Cardiac muscle cell (in vitro differentiated cells and primary cell): ENCODE data around the gene CHD6. TPM values are rescaled to one million over a fixed set of nuclear protein-coding genes. Genes with fewer than 3 reads are reported as not detected.
A peak's percentile ranks its signal among the peaks of the same experiment; 100 is the strongest.

ENCODE experiments used
- DNase-seq, 2 donors: peaks; one replicate each; pipeline versions ENCODE4 v3.0.0 to v3.0.0-alpha.2; 2010 to 2017; ENCODE audit warnings: low read depth in 1 of 2, low spot score in 1 of 2
- H3K27ac ChIP-seq: fragments of 200-600 bp; sonication (generic); 2 replicates; pipeline ENCODE4 v1.5.1; 2016
- H3K27me3 ChIP-seq: fragments of 200-600 bp; sonication (generic); 2 replicates; pipeline ENCODE4 v1.6.0; 2016; ENCODE audit warnings: control low read depth
- H3K36me3 ChIP-seq: fragments of 200-600 bp; sonication (generic); 2 replicates; pipeline ENCODE4 v1.5.1; 2016; ENCODE audit warnings: control low read depth
- H3K4me1 ChIP-seq: fragments of 200-600 bp; sonication (generic); 2 replicates; pipeline ENCODE4 v1.8.1; 2017; ENCODE audit warnings: low read depth, mild to moderate bottlenecking, mixed run types
- H3K4me3 ChIP-seq: fragments of 200-600 bp; sonication (generic); 2 replicates; pipeline ENCODE4 v1.5.1; 2016; ENCODE audit warnings: mild to moderate bottlenecking
- H3K9me3 ChIP-seq: fragments of 200-600 bp; sonication (generic); 2 replicates; pipeline ENCODE4 v1.5.1; 2017; ENCODE audit warnings: low read depth, mild to moderate bottlenecking, control low read depth
- polyA plus RNA-seq: library from polyadenylated mRNA; unstranded; fragments of >200 nt; fragmentation: Nextera tagmentation; extraction: Ambion mirVana; gene quantifications from 2 replicates; pipeline ENCODE4 v1.2.1, GENCODE V29; 2016
- total RNA-seq: library from RNA; depleted of rRNA; stranded (reverse); fragments of >200 nt; gene quantifications from 2 replicates; pipeline ENCODE4 v1.2.3, GENCODE V29; 2016
- TF ChIP-seq, protein P1 (sequence below): IDR thresholded peaks from 2 replicates; pipeline ENCODE4 v1.5.1; 2012; ENCODE audit warnings: low read depth, mild to moderate bottlenecking, low read length

The CHD6 gene
- total and polyA plus RNA-seq, 2 experiments from 2014 or later, result 56.3 to 61.9 TPM

DNA sequence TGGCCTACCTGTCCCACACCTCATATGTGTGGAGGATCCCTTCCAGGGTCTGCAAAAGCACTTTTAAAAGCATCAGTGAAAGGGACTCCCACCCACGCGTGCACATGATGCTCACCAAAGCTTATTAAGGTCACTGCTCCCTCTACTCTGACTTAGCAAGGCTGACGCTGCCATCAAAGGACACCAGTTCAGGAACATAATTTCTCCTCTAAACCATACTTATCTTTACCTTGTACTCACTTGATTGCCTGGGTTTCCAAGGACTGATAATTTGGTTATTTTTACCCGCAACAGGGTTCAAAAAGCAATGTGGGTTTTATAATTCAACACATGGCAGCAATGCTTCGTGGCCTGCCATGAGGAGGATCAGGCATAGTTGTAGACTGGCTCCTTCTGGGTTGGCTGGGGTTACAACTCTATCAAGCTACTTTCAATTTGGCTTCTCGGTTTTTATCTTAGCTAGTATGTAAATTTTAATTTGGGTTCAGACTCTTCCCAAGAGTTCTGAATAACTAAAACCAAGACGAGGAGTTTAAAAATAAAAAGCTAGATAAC is 199.4 kb downstream of the CHD6 start:
- Histone ChIP-seq H3K4me3 (no peak overlapping the region), H3K27me3 (no peaks in the 10 kb centered on the region), H3K27ac (peak overlapping the region; percentile 69), H3K9me3 (no peaks in the 10 kb centered on the region), H3K36me3 (peaks cover 73% of the 10 kb centered on the region), H3K4me1 (peaks cover 6% of the 10 kb centered on the region)
- TF ChIP-seq, protein P1, sequence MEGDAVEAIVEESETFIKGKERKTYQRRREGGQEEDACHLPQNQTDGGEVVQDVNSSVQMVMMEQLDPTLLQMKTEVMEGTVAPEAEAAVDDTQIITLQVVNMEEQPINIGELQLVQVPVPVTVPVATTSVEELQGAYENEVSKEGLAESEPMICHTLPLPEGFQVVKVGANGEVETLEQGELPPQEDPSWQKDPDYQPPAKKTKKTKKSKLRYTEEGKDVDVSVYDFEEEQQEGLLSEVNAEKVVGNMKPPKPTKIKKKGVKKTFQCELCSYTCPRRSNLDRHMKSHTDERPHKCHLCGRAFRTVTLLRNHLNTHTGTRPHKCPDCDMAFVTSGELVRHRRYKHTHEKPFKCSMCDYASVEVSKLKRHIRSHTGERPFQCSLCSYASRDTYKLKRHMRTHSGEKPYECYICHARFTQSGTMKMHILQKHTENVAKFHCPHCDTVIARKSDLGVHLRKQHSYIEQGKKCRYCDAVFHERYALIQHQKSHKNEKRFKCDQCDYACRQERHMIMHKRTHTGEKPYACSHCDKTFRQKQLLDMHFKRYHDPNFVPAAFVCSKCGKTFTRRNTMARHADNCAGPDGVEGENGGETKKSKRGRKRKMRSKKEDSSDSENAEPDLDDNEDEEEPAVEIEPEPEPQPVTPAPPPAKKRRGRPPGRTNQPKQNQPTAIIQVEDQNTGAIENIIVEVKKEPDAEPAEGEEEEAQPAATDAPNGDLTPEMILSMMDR, result no peak
- DNase-seq, result no peak

DNA sequence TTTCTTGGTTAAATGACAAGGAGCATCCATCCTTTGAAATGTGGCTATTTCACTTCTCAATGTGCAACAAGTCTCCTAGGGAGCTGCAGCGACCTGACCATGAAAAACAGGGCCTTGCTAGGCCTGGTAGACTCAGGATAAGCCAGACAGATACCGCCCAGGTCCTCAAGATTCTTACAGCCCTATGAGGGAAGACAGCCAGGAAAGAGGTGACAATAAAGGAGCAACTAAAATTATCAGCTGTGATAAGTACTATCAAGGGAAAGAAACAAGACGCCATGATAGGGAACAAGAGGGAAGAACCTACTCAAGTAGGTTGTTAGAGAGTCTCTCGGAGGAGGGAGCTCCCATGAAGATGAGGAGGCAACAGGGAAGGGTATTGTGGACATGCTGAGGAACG is 200.1 kb downstream of the CHD6 start:
- TF ChIP-seq, protein P1, result no peak
- H3K27me3 ChIP-seq, result no peaks in the 10 kb centered on the region
- peaks cover 6% of the 10 kb centered on the region for H3K4me1 ChIP-seq
- no peak for DNase-seq
- H3K9me3 ChIP-seq, result no peaks in the 10 kb centered on the region
- H3K27ac ChIP-seq, result no peak overlapping the region
- H3K36me3 ChIP-seq, result peaks cover 72% of the 10 kb centered on the region
- no peak overlapping the region for H3K4me3 ChIP-seq

DNA sequence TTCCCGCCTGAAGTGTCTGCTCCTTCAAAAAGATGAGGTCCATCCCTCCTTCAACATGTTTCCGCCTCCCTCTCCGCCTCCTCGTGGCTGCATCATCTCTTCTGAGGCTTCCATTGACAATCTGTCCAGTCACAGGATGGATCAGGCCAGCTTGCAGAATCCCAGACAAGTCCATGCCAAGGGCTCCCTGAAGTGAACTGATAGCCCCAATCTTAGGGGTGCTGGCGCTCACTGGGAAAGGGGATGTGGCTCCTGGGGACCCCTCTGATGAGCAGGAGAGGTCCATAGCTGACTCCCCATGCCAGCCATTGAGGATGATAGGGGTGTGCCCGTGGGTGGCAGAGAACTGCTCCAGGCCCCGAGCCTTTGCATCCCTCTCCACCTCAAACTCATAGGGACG is 203.0 kb downstream of the CHD6 start:
- TF ChIP-seq, protein P1, result no peak
- no peaks in the 10 kb centered on the region for H3K27me3 ChIP-seq
- no peak overlapping the region for H3K4me3 ChIP-seq
- peaks cover 9% of the 10 kb centered on the region for H3K4me1 ChIP-seq
- peaks cover 63% of the 10 kb centered on the region for H3K36me3 ChIP-seq
- DNase-seq, result no peak
- no peaks in the 10 kb centered on the region for H3K9me3 ChIP-seq
- no peak overlapping the region for H3K27ac ChIP-seq

DNA sequence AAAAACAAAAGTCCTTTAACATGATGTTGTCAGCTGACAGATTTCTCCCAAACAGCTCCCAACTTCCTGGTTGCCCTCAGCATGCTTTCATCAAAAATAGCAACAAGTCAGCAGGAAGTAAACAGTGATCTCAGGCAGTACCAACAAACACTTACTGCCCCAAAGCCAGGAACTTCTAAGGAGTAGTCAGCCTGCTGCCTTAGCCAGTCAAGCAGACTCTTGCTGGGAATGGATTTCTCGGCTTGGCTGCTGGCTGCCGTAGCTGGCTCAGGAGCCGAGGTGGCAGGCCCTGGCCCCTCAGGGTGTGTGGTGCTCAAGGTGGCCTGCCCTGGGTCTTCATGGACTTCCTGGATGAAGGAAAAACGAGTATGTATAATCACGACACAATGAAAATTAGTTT is 205.0 kb downstream of the CHD6 start:
- TF ChIP-seq, protein P1, result no peak
- no peaks in the 10 kb centered on the region for H3K27me3 ChIP-seq
- peaks cover 69% of the 10 kb centered on the region for H3K36me3 ChIP-seq
- no peaks in the 10 kb centered on the region for H3K9me3 ChIP-seq
- H3K4me3 ChIP-seq, result no peak overlapping the region
- no peak overlapping the region for H3K27ac ChIP-seq
- DNase-seq, result no peak
- H3K4me1 ChIP-seq, result peaks cover 3% of the 10 kb centered on the region

DNA sequence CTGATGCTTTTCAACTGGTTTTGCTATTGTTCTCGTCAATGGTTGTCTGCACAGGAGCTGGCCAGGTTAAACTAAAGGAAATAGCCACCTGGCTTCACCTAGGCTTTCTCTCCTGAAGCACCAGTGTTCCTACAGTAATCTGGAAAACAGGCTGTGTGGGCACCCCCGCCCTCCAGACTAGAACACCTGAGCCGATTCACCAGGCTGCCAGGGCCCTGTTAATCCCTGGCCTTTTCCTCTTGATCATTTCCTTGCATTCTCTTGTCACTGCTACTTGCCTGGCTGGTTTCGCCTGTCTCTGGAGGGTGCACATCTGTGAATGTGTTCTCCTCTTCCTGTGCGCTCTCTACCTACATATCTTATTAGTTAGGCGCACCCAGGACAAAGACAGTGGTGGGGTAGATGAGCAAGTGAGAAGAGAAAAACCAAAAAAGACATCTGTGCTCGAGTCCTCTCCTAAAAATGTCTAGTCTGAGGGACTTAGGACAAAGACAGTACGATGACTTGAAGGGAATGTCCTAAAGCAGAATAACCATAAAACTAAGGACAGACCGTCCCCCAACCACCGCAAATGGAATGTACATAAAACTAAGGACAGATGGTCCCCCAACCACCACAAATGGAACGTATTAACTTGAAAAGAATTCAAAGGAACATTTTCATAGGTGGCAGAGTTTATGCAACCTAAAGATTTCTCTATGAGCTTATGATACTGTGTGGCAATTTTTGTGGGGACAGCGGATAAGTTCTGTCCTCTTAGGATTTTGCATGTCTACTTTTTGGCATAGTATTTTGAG is 205.7 kb downstream of the CHD6 start:
- H3K4me1 ChIP-seq, result peaks cover 3% of the 10 kb centered on the region
- H3K27me3 ChIP-seq, result no peaks in the 10 kb centered on the region
- TF ChIP-seq, protein P1, result no peak
- DNase-seq, result no peak
- H3K36me3 ChIP-seq, result peaks cover 70% of the 10 kb centered on the region
- no peak overlapping the region for H3K4me3 ChIP-seq
- no peak overlapping the region for H3K27ac ChIP-seq
- H3K9me3 ChIP-seq, result no peaks in the 10 kb centered on the region
